T-helper 2 cell (primary cell): Measurements from ENCODE around the gene ZNF670.
A peak's percentile ranks its signal among the peaks of the same experiment; 100 is the strongest.

Source experiments
- DNase-seq, 5 experiments: peaks; one replicate each; pipeline versions ENCODE4 v3.0.0 to v3.0.0-alpha.2; 2012 to 2022

The ZNF670 gene

GRCh38 chr1:247103859-247104591 is 25.4 kb upstream of the ZNF670 start, which contains the start of gene ZNF669:
ZNF669 (minus strand) TSS chr1:247104356; CDS start chr1:247104199, 157 bp downstream.
- peak; percentile 68 to 95 (median 84) for DNase-seq

GRCh38 chr1:247102381-247102780 is 23.8 kb upstream of the ZNF670 start:
- DNase-seq, result no peak

GRCh38 chr1:247100676-247101279 is 22.2 kb upstream of the ZNF670 start:
- DNase-seq, result no peak

- DNase-seq, result no peak
Observed at GRCh38 chr1:247096958-247097357, 18.3 kb upstream of the ZNF670 start.

- no peak for DNase-seq
Observed at GRCh38 chr1:247096544-247096943, 17.9 kb upstream of the ZNF670 start.

- DNase-seq, result no peak
Observed at GRCh38 chr1:247096112-247096511, 17.5 kb upstream of the ZNF670 start.

- DNase-seq, result no peak
Observed at GRCh38 chr1:247090455-247090854, 11.8 kb upstream of the ZNF670 start.

GRCh38 chr1:247089616-247090375 is 11.2 kb upstream of the ZNF670 start:
- DNase-seq, result no peak

- no peak for DNase-seq
Observed at GRCh38 chr1:247088967-247089366, 10.4 kb upstream of the ZNF670 start.

GRCh38 chr1:247087256-247087655 is 8.6 kb upstream of the ZNF670 start:
- no peak for DNase-seq

GRCh38 chr1:247085310-247085709 is 6.7 kb upstream of the ZNF670 start:
- no peak for DNase-seq

GRCh38 chr1:247084771-247085170 is 6.2 kb upstream of the ZNF670 start:
- DNase-seq, result no peak

GRCh38 chr1:247079141-247079874 is 697 bp upstream of the ZNF670 start:
- peak in 1 of 5 experiments; percentile 37 for DNase-seq

- DNase-seq, result peak in 2 of 5 experiments; percentile 2 to 12
Observed at GRCh38 chr1:247077876-247078257, 744 bp downstream of the ZNF670 start.

- no peak for DNase-seq
Observed at GRCh38 chr1:247077213-247077612, 1.4 kb downstream of the ZNF670 start.

- DNase-seq, result no peak
Observed at GRCh38 chr1:247070645-247071044, 8.0 kb downstream of the ZNF670 start.

GRCh38 chr1:247064304-247064703 is 14.3 kb downstream of the ZNF670 start:
- DNase-seq, result no peak

GRCh38 chr1:247060771-247061170 is 17.8 kb downstream of the ZNF670 start:
- DNase-seq, result no peak

- no peak for DNase-seq
Observed at GRCh38 chr1:247056071-247056470, 22.5 kb downstream of the ZNF670 start.

GRCh38 chr1:247054992-247055415 is 23.6 kb downstream of the ZNF670 start:
- DNase-seq, result no peak

GRCh38 chr1:247047702-247048101 is 30.9 kb downstream of the ZNF670 start:
- no peak for DNase-seq

- no peak for DNase-seq
Observed at GRCh38 chr1:247047260-247047659, 31.4 kb downstream of the ZNF670 start.

- no peak for DNase-seq
Observed at GRCh38 chr1:247043406-247043805, 35.2 kb downstream of the ZNF670 start.
